Neuronal stem cell (in vitro differentiated cells): ENCODE data around the gene AKAP6.

ENCODE experiments used
- DNase-seq: peaks from one replicate; pipeline ENCODE4 v3.0.0-alpha.2; 2013; ENCODE audit warnings: low spot score
- H2AFZ ChIP-seq: one replicate; pipeline ENCODE4 v1.6.1; 2013; ENCODE audit warnings: mild to moderate bottlenecking, low read length, inconsistent platforms
- H2AK5ac ChIP-seq: 2 replicates; pipeline ENCODE4 v1.6.1; 2013; ENCODE audit warnings: low read depth, mild to moderate bottlenecking, inconsistent platforms, low read length, moderate library complexity, mixed read lengths
- H2BK120ac ChIP-seq: 2 replicates; pipeline ENCODE4 v1.6.1; 2013; ENCODE audit warnings: low read depth, mild to moderate bottlenecking, inconsistent platforms, low read length, moderate library complexity, mixed read lengths
- H2BK12ac ChIP-seq: one replicate; pipeline ENCODE4 v1.6.1; 2013; ENCODE audit warnings: low read length, inconsistent platforms
- H2BK15ac ChIP-seq: 2 replicates; pipeline ENCODE4 v1.6.1; 2013; ENCODE audit warnings: mild to moderate bottlenecking, low read length, inconsistent platforms, mixed read lengths
- H2BK5ac ChIP-seq: one replicate; pipeline ENCODE4 v1.6.1; 2013; ENCODE audit warnings: inconsistent platforms, mild to moderate bottlenecking, low read length, moderate library complexity
- H3K14ac ChIP-seq: one replicate; pipeline ENCODE4 v1.6.1; 2013; ENCODE audit warnings: low read length, inconsistent platforms
- H3K18ac ChIP-seq: 2 replicates; pipeline ENCODE4 v1.6.1; 2013; ENCODE audit warnings: low read length, inconsistent platforms
- H3K23ac ChIP-seq: 2 replicates; pipeline ENCODE4 v1.6.1; 2013; ENCODE audit warnings: low read depth, mild to moderate bottlenecking, mixed read lengths, low read length, inconsistent platforms; ENCODE audit not compliant: poor library complexity
- H3K27ac ChIP-seq: replicated peaks from 3 replicates; pipeline ENCODE4 v1.5.1; 2013; ENCODE audit warnings: low read length, inconsistent platforms
- H3K27me3 ChIP-seq, 3 experiments: 2 replicates each; pipeline ENCODE4 v1.6.1; 2013; ENCODE audit warnings: low read length in 3 of 3, mild to moderate bottlenecking in 2 of 3, inconsistent platforms in 1 of 3, low read depth in 1 of 3, mixed read lengths in 1 of 3, moderate library complexity in 1 of 3; ENCODE audit not compliant: control insufficient read depth in 3 of 3, insufficient read depth in 3 of 3
- H3K36me3 ChIP-seq, 2 donors: replicated peaks in 1 of 2; 2 replicates each; pipeline ENCODE4 v1.6.1; 2013; ENCODE audit warnings: low read length in 2 of 2; ENCODE audit not compliant: control insufficient read depth in 2 of 2, insufficient read depth in 2 of 2
- H3K4ac ChIP-seq: 2 replicates; pipeline ENCODE4 v1.6.1; 2013; ENCODE audit warnings: inconsistent platforms, mild to moderate bottlenecking, low read length, moderate library complexity
- H3K4me1 ChIP-seq, 2 donors: 1 replicate in 1 of 2; 2 replicates in 1 of 2; pipeline ENCODE4 v1.6.1; 2013; ENCODE audit warnings: low read length in 2 of 2, low read depth in 1 of 2; ENCODE audit not compliant: control insufficient read depth in 2 of 2, insufficient read depth in 1 of 2
- H3K4me2 ChIP-seq: one replicate; pipeline ENCODE4 v1.6.1; 2013; ENCODE audit warnings: mild to moderate bottlenecking, low read length, inconsistent platforms; ENCODE audit not compliant: insufficient read depth, poor library complexity, severe bottlenecking
- H3K4me3 ChIP-seq, 2 donors: 2 replicates each; pipeline ENCODE4 v1.5.1; 2013; ENCODE audit warnings: low read length in 2 of 2, mild to moderate bottlenecking in 2 of 2, inconsistent platforms in 1 of 2, moderate library complexity in 1 of 2
- H3K79me1 ChIP-seq: one replicate; pipeline ENCODE4 v1.6.1; 2013; ENCODE audit warnings: low read depth, mild to moderate bottlenecking, inconsistent platforms, low read length, moderate library complexity
- H3K9ac ChIP-seq: one replicate; pipeline ENCODE4 v1.6.1; 2013; ENCODE audit warnings: mild to moderate bottlenecking, low read depth, low read length, inconsistent platforms; ENCODE audit not compliant: poor library complexity
- H3K9me3 ChIP-seq, 2 donors: replicated peaks in 1 of 2; 2 replicates each; pipeline versions ENCODE3 to v1.6.1; 2013; ENCODE audit warnings: low read length in 2 of 2, mild to moderate bottlenecking in 2 of 2, inconsistent platforms in 1 of 2, low read depth in 1 of 2, mixed read lengths in 1 of 2, moderate library complexity in 1 of 2; ENCODE audit not compliant: control insufficient read depth in 2 of 2, insufficient read depth in 1 of 2
- H4K8ac ChIP-seq: one replicate; pipeline ENCODE4 v1.6.1; 2013; ENCODE audit warnings: low read depth, mild to moderate bottlenecking, inconsistent platforms, low read length, moderate library complexity
- H4K91ac ChIP-seq: one replicate; pipeline ENCODE4 v1.6.1; 2013; ENCODE audit warnings: low read length, low read depth, mild to moderate bottlenecking, inconsistent platforms; ENCODE audit not compliant: poor library complexity
- WGBS, 2 donors: extraction: QIAGEN DNeasy Blood & Tissue Kit; methylation state at CpG; one replicate each; pipeline ENCODE4 v1.1.7; 2013; ENCODE audit warnings: missing lambda C conversion rate in 2 of 2, mixed read lengths in 1 of 2; ENCODE audit not compliant: insufficient read length in 2 of 2, insufficient replicate concordance in 1 of 2; ENCODE audit errors: extremely low coverage in 2 of 2; 5-methylcytosine and 5-hydroxymethylcytosine counted together

Gene AKAP6

DNA sequence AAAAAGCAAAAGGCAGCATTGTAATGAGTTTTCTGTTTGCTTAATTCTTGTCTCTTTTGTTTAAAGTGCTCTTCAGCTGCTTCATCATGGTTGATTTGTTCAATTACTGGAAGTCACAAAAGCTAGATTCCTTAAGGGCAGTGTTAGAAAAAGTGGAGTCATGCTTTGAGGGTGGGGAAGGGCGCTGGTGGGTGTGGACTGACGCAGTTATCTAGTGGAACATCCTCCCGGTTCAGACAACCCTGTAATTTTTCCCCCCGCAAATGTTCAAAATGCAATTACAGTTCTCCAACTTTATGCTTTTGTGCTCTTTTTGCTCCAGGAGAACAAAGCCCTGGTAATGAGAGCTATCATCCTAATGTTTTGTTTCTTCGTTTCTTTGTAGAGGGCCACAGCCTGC is 2.1 kb downstream of the AKAP6 start:
- Histone ChIP-seq H2AFZ (peak overlapping the region; percentile 71), H2BK5ac (no peak overlapping the region), H3K36me3 (no peaks in the 10 kb centered on the region), H3K23ac (no peak overlapping the region), H3K14ac (no peak overlapping the region), H3K9ac (no peak overlapping the region), H3K4me1 (peaks cover 18 to 39% of the 10 kb centered on the region in 2 donors), H2AK5ac (no peak overlapping the region), H3K4me3 (no peak overlapping the region), H3K79me1 (no peaks in the 10 kb centered on the region), H2BK120ac (no peak overlapping the region), H3K4ac (no peak overlapping the region), H3K18ac (no peak overlapping the region), H4K91ac (no peak overlapping the region), H2BK12ac (no peak overlapping the region), H4K8ac (no peak overlapping the region), H3K4me2 (no peak overlapping the region), H3K9me3 (peaks cover 3% of the 10 kb centered on the region in 2 donors), H3K27ac (peak overlapping the region; percentile 86), H2BK15ac (no peak overlapping the region), H3K27me3 (no peaks in the 10 kb centered on the region)
- no CpG with 5 or more reads among the region's 5 CpGs for WGBS, 2 donors
- DNase-seq = peak; percentile 47

DNA sequence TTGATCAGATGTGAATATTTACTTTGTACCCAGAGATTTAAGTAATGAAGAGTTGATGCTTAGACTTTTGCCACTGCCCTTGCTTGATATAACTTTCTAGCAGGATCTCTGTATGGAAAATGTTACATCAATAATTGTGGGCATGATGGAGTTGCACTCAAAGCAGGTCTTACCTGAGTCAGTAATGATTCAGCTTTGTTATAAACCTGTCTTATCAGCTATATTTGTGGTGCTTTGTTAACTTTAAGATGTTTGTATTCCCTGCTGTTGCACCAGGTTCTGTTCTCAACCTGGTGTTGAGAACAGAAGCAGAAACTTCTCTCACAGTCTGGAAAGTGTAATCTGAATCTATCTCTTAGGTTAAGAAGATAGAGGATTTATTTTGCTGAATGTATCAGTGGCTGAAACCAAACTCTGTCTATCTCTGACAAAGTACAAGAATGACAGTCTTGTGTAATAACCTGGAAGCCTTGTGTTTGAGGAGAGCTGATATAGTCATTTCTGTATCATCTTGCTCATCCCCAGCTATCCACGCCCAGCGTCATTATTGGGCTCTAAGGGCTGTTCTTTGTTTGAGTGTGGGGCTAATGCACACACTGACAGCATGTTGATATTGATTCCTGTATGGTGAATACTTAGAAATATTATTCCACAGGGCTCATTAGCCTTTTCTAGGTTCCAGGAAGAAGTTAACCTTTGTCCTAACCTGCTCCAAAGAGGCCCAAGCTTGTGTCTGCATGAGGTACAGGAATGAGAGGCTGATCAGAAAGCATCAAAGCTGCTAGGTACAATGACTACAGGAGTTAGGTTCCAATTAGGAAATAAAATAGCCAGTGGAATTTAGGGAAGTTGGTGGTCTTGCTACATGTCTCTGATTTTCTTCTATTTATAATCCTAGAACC is 3.6 kb downstream of the AKAP6 start:
- no peak overlapping the region for H3K23ac ChIP-seq
- no peak overlapping the region for H2AFZ ChIP-seq
- no peak overlapping the region for H3K4me2 ChIP-seq
- H3K4me3 ChIP-seq = no peak overlapping the region
- no peak overlapping the region for H3K27ac ChIP-seq
- H3K9ac ChIP-seq = no peak overlapping the region
- no peak overlapping the region for H4K8ac ChIP-seq
- no peaks in the 10 kb centered on the region for H3K27me3 ChIP-seq
- no peak overlapping the region for H3K18ac ChIP-seq
- no peak overlapping the region for H2BK120ac ChIP-seq
- H2BK15ac ChIP-seq = no peak overlapping the region
- no peak overlapping the region for H4K91ac ChIP-seq
- H3K14ac ChIP-seq = no peak overlapping the region
- no peaks in the 10 kb centered on the region for H3K9me3 ChIP-seq
- H3K4ac ChIP-seq = no peak overlapping the region
- H2BK5ac ChIP-seq = no peak overlapping the region
- H3K36me3 ChIP-seq = no peaks in the 10 kb centered on the region
- peaks cover 17 to 39% of the 10 kb centered on the region in 2 donors for H3K4me1 ChIP-seq
- no peak overlapping the region for H2AK5ac ChIP-seq
- H3K79me1 ChIP-seq = no peaks in the 10 kb centered on the region
- no CpG with 5 or more reads among the region's 2 CpGs for WGBS, 2 donors
- no peak overlapping the region for H2BK12ac ChIP-seq
- DNase-seq = no peak

DNA sequence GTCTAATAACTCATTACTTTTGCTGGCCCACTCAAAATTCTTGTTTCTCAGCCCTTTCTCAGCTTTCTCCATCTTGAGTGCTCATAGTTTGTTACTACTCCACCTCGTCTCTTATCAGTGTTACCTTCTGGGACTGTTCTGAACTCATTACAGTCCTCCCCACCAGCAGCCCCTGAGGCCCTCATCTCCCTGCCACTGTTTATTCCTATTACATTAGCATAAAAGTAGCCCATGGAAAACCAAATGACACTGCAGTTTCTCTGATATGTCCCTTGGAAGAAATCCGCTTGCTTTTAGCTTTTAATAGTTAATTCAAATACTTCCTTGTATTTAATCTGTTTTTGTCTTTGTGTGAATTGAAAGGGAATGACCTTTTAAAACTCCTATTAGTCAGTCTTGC is 7.6 kb downstream of the AKAP6 start:
- no peak overlapping the region for H3K4ac ChIP-seq
- no peak overlapping the region for H2AFZ ChIP-seq
- H3K36me3 ChIP-seq = no peaks in the 10 kb centered on the region
- H2AK5ac ChIP-seq = no peak overlapping the region
- no peak overlapping the region for H3K23ac ChIP-seq
- no peak overlapping the region for H3K4me2 ChIP-seq
- no peak for DNase-seq
- H4K8ac ChIP-seq = no peak overlapping the region
- H3K79me1 ChIP-seq = no peaks in the 10 kb centered on the region
- H3K27me3 ChIP-seq = no peaks in the 10 kb centered on the region
- H2BK120ac ChIP-seq = no peak overlapping the region
- H4K91ac ChIP-seq = no peak overlapping the region
- no peak overlapping the region for H3K9ac ChIP-seq
- H3K18ac ChIP-seq = no peak overlapping the region
- no peak overlapping the region for H2BK15ac ChIP-seq
- peaks cover under 1 to 6% of the 10 kb centered on the region in 2 donors for H3K4me1 ChIP-seq
- WGBS, 2 donors = no CpG with 5 or more reads among the region's 2 CpGs
- H3K27ac ChIP-seq = no peak overlapping the region
- H3K14ac ChIP-seq = no peak overlapping the region
- no peaks in the 10 kb centered on the region for H3K9me3 ChIP-seq
- H2BK5ac ChIP-seq = no peak overlapping the region
- H2BK12ac ChIP-seq = no peak overlapping the region
- no peak overlapping the region for H3K4me3 ChIP-seq

DNA sequence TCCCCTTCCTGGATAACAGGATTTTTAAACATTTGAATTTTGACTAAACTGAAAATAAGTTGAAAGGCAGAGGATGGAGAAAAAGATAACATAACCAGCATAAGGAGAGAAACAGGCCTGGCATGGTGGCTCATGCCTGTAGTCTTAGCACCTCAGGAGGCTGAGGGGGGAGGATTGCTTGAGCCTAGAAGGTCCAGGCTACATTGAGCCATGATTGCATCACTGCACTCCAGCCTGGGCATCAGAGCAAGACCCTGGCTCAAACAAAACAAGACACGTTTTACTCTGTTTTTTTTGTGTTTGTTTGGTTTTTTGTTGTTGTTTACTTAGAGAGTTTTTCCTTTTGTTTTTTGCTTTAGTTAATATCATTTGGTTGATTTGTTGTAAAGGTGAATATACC is 8.7 kb downstream of the AKAP6 start:
- H3K4me2 ChIP-seq = no peak overlapping the region
- no peak overlapping the region for H2BK12ac ChIP-seq
- H3K9ac ChIP-seq = no peak overlapping the region
- no peak overlapping the region for H3K27ac ChIP-seq
- H3K14ac ChIP-seq = no peak overlapping the region
- H2BK120ac ChIP-seq = no peak overlapping the region
- H3K27me3 ChIP-seq = no peaks in the 10 kb centered on the region
- WGBS, 2 donors = no CpG with 5 or more reads among the region's 1 CpG
- H4K91ac ChIP-seq = no peak overlapping the region
- no peaks in the 10 kb centered on the region for H3K79me1 ChIP-seq
- H4K8ac ChIP-seq = no peak overlapping the region
- no peak overlapping the region for H3K18ac ChIP-seq
- no peak overlapping the region for H3K4me3 ChIP-seq
- no peak for DNase-seq
- no peak overlapping the region for H3K23ac ChIP-seq
- H3K4me1 ChIP-seq = peaks cover under 1 to 3% of the 10 kb centered on the region in 2 donors
- no peak overlapping the region for H2AK5ac ChIP-seq
- no peaks in the 10 kb centered on the region for H3K9me3 ChIP-seq
- no peak overlapping the region for H2BK5ac ChIP-seq
- H3K36me3 ChIP-seq = no peaks in the 10 kb centered on the region
- H2AFZ ChIP-seq = no peak overlapping the region
- H2BK15ac ChIP-seq = no peak overlapping the region
- no peak overlapping the region for H3K4ac ChIP-seq
